Right ventricle myocardium superior (tissue), 1 donor: Measurements from ENCODE around the gene EPRS1. TPM values are rescaled to one million over a fixed set of nuclear protein-coding genes. Genes with fewer than 3 reads are reported as not detected.
"Not testable (repeated sequence)": the region's sequence is repeated elsewhere in the genome, so short reads cannot be mapped to it uniquely, and the experiment has no call there.

Source experiments
- ATAC-seq: fragments of 200-7000 bp; cut with Tn5 transposase; one replicate; pipeline ENCODE4 v1.9.1; 2020; ENCODE audit warnings: mild to moderate bottlenecking; ENCODE audit not compliant: poor library complexity
- DNase-seq: peaks from one replicate; pipeline ENCODE4 v3.0.0-alpha.2; 2020
- intact Hi-C: fragments of 100-400 bp; cut with DNase I; formaldehyde crosslinking; loops from one replicate; pipeline ENCODE4 v1.11.2; 2022
- long read RNA-seq: library from polyadenylated mRNA; unstranded; transcript quantifications from one replicate; pipeline ENCODE4 v2.0.0, GENCODE V29; 2021
- total RNA-seq: library from RNA; stranded (reverse); fragmentation: NEBNext Ultra II Directional; extraction: Animal tissue kit (Norgen Biotek cat#: 25700); gene quantifications from one replicate; pipeline ENCODE4 v1.2.1, GENCODE V29; 2021
- donor health status: DM: no; HTN: yes; CAD: no; lungs with severe emphysema.

EPRS1 gene
- 55.2 TPM for total RNA-seq
- long read RNA-seq, full-length matches to known transcripts: 47 of 75 reads
- long read RNA-seq, partial matches to known transcripts: 26 of 75 reads
- long read RNA-seq, other reads (novel, unspliced or antisense): 2 of 75 reads

GRCh38 chr1:220046052-220046930 lies at the start of gene EPRS1:
Gene EPRS1, minus strand, starts transcription at chr1:220046505. Its CDS starts 117 bp downstream, at chr1:220046388.
- intact Hi-C loops: no loop called here
- ATAC-seq (peak; percentile 100), DNase-seq (peak; percentile 96)

GRCh38 chr1:220094016-220094911 lies 48.0 kb upstream of the EPRS1 start, which contains the start of gene IARS2:
Gene IARS2, plus strand, starts transcription at chr1:220094132. Its CDS starts 85 bp downstream, at chr1:220094217.
- DNase-seq (peak; percentile 92), ATAC-seq (peak; percentile 96)
- intact Hi-C loops: no loop called here

- intact Hi-C loops: no loop called here
- peak; percentile 1 for ATAC-seq
- no peak for DNase-seq
These were observed 47.2 kb upstream of the EPRS1 start for GRCh38 chr1:220093361-220094015.

GRCh38 chr1:220092694-220093093 lies 46.4 kb upstream of the EPRS1 start:
- no peak for ATAC-seq
- intact Hi-C loops: no loop called here
- no peak for DNase-seq

- ATAC-seq (peak; percentile 89), DNase-seq (peak; percentile 96)
- intact Hi-C loops: no loop called here
These were observed 43.6 kb upstream of the EPRS1 start, which contains the start of gene BPNT1 for GRCh38 chr1:220089650-220090556. Gene BPNT1, minus strand, starts transcription at chr1:220089788. Its CDS starts 9,942 bp downstream, at chr1:220079846.

GRCh38 chr1:220086261-220086686 lies 40.0 kb upstream of the EPRS1 start:
- ATAC-seq, DNase-seq, intact Hi-C loops: not testable (repeated sequence)

DNA sequence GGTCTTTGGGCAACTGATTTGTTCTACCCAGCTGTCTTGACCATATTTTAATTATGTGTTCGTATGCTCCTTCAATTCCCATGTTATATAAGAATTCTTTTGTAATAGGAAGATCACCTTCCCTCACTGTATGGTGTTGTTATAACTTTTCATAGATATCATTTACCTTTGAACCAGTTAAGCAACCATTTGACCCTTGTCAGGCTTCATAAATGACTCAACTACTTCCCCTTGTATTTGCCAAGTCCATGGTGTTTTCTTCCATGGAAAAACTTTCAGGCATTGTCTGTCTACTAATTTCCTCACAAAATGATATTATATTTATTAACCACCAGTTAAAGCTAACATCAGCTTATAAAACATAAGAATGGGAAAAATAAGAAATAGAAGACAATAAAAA lies 38.2 kb upstream of the EPRS1 start:
- DNase-seq: no peak
- ATAC-seq: no peak
- intact Hi-C loops: no loop called here

GRCh38 chr1:220077887-220078286 lies 31.6 kb upstream of the EPRS1 start:
- DNase-seq (no peak), ATAC-seq (no peak)
- intact Hi-C loops: no loop called here

GRCh38 chr1:220076861-220077762 lies 30.8 kb upstream of the EPRS1 start:
- DNase-seq (no peak), ATAC-seq (no peak)
- intact Hi-C loops: no loop called here

GRCh38 chr1:220067269-220068204 lies 21.2 kb upstream of the EPRS1 start:
- no peak for DNase-seq
- intact Hi-C loops: no loop called here
- no peak for ATAC-seq

DNA sequence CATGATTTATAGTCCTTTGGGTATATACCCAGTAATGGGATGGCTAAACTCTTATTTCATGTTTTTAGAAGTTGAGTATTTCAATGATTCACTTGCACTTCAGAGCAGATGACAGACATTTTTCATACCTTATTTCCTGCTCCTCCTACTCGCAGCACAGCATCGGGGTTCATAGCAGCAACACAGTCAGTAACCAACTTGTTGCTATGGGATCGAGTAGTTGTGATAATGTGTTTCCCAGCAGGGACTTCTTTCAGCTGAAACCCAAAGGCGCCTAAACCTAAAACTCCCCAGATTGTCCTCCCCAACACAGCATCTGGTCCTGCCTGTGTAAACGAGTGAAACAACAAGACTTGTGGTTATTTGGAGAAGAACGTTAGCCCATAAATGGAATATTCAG lies 16.3 kb upstream of the EPRS1 start:
- intact Hi-C loops: no loop called here
- ATAC-seq: no peak
- DNase-seq: no peak

GRCh38 chr1:220060876-220061275 lies 14.6 kb upstream of the EPRS1 start:
- no peak for ATAC-seq

GRCh38 chr1:220056374-220056773 lies 10.1 kb upstream of the EPRS1 start:
- ATAC-seq: no peak
- no peak for DNase-seq
- intact Hi-C loops: no loop called here

More at GRCh38 chr1:220060876-220061275, 14.6 kb upstream of the EPRS1 start:
- intact Hi-C loops: no loop called here
- no peak for DNase-seq

DNA sequence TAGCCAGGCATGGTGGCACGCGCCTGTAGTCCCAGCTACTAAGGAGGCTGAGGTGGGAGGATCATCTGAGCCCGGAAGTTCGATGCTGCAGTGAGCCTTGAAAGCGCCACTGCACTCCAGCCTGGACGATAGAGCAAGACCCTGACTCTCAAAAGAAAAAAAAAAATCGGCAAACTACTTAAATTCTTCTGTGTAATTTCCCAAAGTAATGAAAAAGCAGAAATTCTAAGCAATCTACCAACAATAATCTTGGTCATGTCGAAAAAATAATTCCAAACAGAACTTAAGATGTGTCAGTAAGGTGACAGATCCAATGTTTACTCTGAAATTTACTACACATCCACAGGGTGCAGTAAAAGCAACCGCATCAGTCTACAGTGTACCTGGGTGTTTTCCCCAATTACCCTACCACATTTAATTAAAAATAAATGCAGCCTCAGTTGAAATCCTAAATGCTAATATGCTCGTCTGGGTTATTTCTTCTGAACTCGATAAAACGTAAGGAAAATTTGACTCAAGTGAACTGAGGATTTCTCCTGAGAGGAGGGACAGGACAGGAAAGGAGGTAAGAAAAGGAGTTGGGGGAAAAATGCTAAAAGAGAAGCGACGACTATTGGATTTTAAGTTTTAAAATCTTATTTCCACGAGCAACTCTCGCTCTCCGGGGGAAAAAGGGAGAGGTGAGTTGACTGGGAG lies 801 bp downstream of the EPRS1 start:
- DNase-seq (no peak), ATAC-seq (no peak)
- intact Hi-C loops: no loop called here
